Measurements from ENCODE around the gene DLEC1. TPM values are rescaled to one million over a fixed set of nuclear protein-coding genes. Genes with fewer than 3 reads are reported as not detected.
"Not testable (repeated sequence)": the region's sequence is repeated elsewhere in the genome, so short reads cannot be mapped to it uniquely, and the experiment has no call there.

DLEC1 gene
- total RNA-seq, 1 experiment from 2014 or later, result 0.81 TPM

DNA sequence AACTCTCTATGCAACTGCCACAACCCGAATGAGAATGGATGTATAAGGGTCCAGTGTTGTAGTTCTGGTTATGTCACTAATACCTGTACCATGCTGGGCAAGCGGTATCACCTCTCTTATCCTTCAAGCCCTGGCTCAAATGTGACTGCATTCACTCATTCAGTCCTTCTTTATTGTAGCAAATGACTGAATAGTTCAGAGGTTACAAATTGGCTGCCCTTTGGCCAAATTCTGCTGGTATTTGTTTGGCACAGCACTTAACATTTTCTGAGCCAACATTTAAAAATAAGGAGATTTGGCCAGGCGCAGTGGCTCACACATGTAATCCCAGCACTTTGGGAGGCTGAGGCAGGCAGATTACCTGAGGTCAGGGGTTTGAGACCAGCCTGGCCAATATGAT, 47.5 kb downstream of the DLEC1 start:
- peaks cover 5% of the 10 kb centered on the region; the same call in 1 of the 2 replicates for H3K27me3 Mint-ChIP-seq (ENCODE audit: low read depth)
- peaks cover 22% of the 10 kb centered on the region for H3K36me3 Mint-ChIP-seq
- H3K27ac Mint-ChIP-seq, result no peak overlapping the region
- no peak overlapping the region for H3K4me3 Mint-ChIP-seq
- TF ChIP-seq ZNF281 (CRISPR knock-in tag; IDR thresholded peaks at IDR 0.05) (no peak), KAT7 (CRISPR knock-in tag; IDR thresholded peaks at IDR 0.05; ENCODE audit: borderline replicate concordance) (no peak), PREB (CRISPR knock-in tag; IDR thresholded peaks at IDR 0.05; ENCODE audit: borderline replicate concordance) (no peak), ATF1 (CRISPR knock-in tag; IDR thresholded peaks at IDR 0.05) (no peak), TEAD4 (CRISPR knock-in tag; IDR thresholded peaks at IDR 0.05) (no peak), HMGA2 (CRISPR knock-in tag; IDR thresholded peaks at IDR 0.05) (no peak), NR1H2 (CRISPR knock-in tag; IDR thresholded peaks at IDR 0.05) (no peak), ZNF232 (CRISPR knock-in tag; IDR thresholded peaks at IDR 0.05) (no peak), ELF4 (CRISPR knock-in tag; IDR thresholded peaks at IDR 0.05; ENCODE audit: low read depth) (no peak), SMAD4 (CRISPR knock-in tag; IDR thresholded peaks at IDR 0.05) (no peak), NFATC4 (CRISPR knock-in tag; IDR thresholded peaks at IDR 0.05) (no peak), JAZF1 (CRISPR knock-in tag; IDR thresholded peaks at IDR 0.05) (no peak), NR2C2 (CRISPR knock-in tag; IDR thresholded peaks at IDR 0.05) (no peak), ESRRA (CRISPR knock-in tag; IDR thresholded peaks at IDR 0.05; ENCODE audit: borderline replicate concordance) (no peak), NR3C1 (CRISPR knock-in tag; conservative IDR thresholded peaks at IDR 0.05; ENCODE audit: low read depth) (no peak)
- TF ChIP-seq, protein P1, sequence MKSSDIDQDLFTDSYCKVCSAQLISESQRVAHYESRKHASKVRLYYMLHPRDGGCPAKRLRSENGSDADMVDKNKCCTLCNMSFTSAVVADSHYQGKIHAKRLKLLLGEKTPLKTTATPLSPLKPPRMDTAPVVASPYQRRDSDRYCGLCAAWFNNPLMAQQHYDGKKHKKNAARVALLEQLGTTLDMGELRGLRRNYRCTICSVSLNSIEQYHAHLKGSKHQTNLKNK (CRISPR knock-in tag; IDR thresholded peaks at IDR 0.05), result no peak
- ATAC-seq, result no peak
- no peak for DNase-seq (ENCODE audit: low spot score)
- CTCF ChIA-PET, result no interaction called here
- H3K9me3 Mint-ChIP-seq, result peaks cover 19% of the 10 kb centered on the region
- POLR2A ChIA-PET, result no interaction called here
- H3K4me1 Mint-ChIP-seq, result no peaks in the 10 kb centered on the region; the same call in 1 of the 2 replicates

- H3K9me3 Mint-ChIP-seq, result peaks cover 19% of the 10 kb centered on the region
- CTCF ChIA-PET; ATAC-seq; POLR2A ChIA-PET; H3K27me3 Mint-ChIP-seq (ENCODE audit: low read depth); H3K4me1 Mint-ChIP-seq; DNase-seq (ENCODE audit: low spot score); H3K4me3 Mint-ChIP-seq; H3K27ac Mint-ChIP-seq: not testable (repeated sequence)
- peaks cover 22% of the 10 kb centered on the region for H3K36me3 Mint-ChIP-seq
These were observed 48.3 kb downstream of the DLEC1 start for GRCh38 chr3:38087278-38087677.

DNA sequence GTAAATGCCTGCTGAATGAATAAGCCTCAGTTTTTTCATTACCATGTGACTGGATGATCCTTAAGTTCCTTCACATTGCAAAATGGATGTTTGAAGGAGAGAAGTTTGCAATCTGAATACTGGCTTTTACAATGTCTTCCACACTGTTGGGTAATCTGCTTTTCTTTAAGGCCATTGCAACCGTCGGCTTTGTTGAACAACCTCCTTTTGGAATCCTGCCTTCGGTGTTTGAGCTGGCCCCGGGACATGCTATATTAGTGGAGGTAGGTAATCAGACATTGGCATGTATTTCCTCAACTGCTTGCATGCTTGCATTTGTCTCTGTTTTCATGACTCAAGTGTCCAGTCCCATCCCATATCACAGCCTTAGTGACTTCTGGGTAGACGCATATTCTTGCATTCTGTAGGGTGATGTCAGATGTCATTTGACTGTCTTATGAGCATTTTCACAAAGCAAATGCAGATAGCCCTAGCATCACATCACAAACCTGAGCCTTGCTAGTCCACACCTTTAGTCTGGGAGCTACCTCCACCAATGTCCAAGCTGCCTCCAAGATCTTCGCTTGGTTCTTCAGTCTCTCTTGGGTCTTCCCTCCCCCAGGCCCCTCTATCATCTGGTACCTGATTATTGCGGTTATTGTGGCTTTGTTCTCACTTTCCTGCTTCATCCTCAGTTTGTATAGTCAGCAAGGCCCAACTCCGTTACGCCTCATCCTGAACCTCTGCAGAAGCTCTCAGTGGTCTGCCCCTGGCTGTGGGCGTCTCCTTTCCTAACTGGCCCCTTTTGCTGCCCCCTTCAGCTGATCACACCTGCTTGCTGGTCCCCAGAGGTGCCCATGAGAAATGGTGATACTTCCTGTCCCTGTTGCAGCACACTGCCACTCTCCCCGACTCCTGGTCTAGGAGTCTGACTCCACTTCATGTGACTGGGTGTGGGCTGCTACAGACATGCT, 49.4 kb downstream of the DLEC1 start:
- ChIA-PET POLR2A (no interaction called here), CTCF (no interaction called here)
- H3K36me3 Mint-ChIP-seq, result peaks cover 14% of the 10 kb centered on the region
- H3K27me3 Mint-ChIP-seq (ENCODE audit: low read depth), result peaks cover 5% of the 10 kb centered on the region; the same call in 1 of the 2 replicates
- no peak for TF ChIP-seq JUN (CRISPR knock-in tag; IDR thresholded peaks at IDR 0.05)
- TF ChIP-seq ZNF423 (CRISPR knock-in tag; IDR thresholded peaks at IDR 0.05), result no peak
- no peak for TF ChIP-seq ZNF416 (CRISPR knock-in tag; IDR thresholded peaks at IDR 0.05)
- TF ChIP-seq ZNF219 (CRISPR knock-in tag; IDR thresholded peaks at IDR 0.05; ENCODE audit: borderline replicate concordance), result no peak
- no peak for TF ChIP-seq USF2 (CRISPR knock-in tag; IDR thresholded peaks at IDR 0.05)
- no peak for TF ChIP-seq ATF1 (CRISPR knock-in tag; IDR thresholded peaks at IDR 0.05)
- no peak for TF ChIP-seq MXD4 (CRISPR knock-in tag; IDR thresholded peaks at IDR 0.05; ENCODE audit: borderline replicate concordance)
- H3K4me3 Mint-ChIP-seq, result no peak overlapping the region
- no peaks in the 10 kb centered on the region for H3K4me1 Mint-ChIP-seq
- peaks cover 13% of the 10 kb centered on the region for H3K9me3 Mint-ChIP-seq
- H3K27ac Mint-ChIP-seq, result no peak overlapping the region
- ATAC-seq (no peak), DNase-seq (ENCODE audit: low spot score) (no peak)

Data from WTC11 (cell line).